ENCODE results near the gene CLDN5.

CLDN5 gene

GRCh38 chr22:19520566-19521305 is 3.5 kb downstream of the CLDN5 start:
- no peak for DNase-seq

GRCh38 chr22:19520007-19520406 is 4.2 kb downstream of the CLDN5 start:
- DNase-seq, result no peak

- DNase-seq, result no peak
Measured at GRCh38 chr22:19519041-19519926, 4.9 kb downstream of the CLDN5 start.

GRCh38 chr22:19518635-19519034 is 5.6 kb downstream of the CLDN5 start:
- DNase-seq, result no peak

GRCh38 chr22:19517919-19518611 is 6.1 kb downstream of the CLDN5 start:
- no peak for DNase-seq

GRCh38 chr22:19517171-19517500 is 7.1 kb downstream of the CLDN5 start:
- no peak for DNase-seq

GRCh38 chr22:19516378-19517170 is 7.6 kb downstream of the CLDN5 start:
- DNase-seq, result no peak

- no peak for DNase-seq
Measured at GRCh38 chr22:19515654-19516377, 8.4 kb downstream of the CLDN5 start.

- no peak for DNase-seq
Measured at GRCh38 chr22:19514831-19515565, 9.2 kb downstream of the CLDN5 start.

- no peak for DNase-seq
Measured at GRCh38 chr22:19513823-19514222, 10.4 kb downstream of the CLDN5 start.

- DNase-seq, result no peak
Measured at GRCh38 chr22:19510919-19511341, 13.3 kb downstream of the CLDN5 start.

GRCh38 chr22:19509923-19510322 is 14.3 kb downstream of the CLDN5 start:
- DNase-seq, result no peak

GRCh38 chr22:19509191-19509590 is 15.0 kb downstream of the CLDN5 start:
- DNase-seq, result no peak

- no peak for DNase-seq
Measured at GRCh38 chr22:19508024-19508776, 16.0 kb downstream of the CLDN5 start.

- DNase-seq, result no peak
Measured at GRCh38 chr22:19507534-19507861, 16.7 kb downstream of the CLDN5 start.

- DNase-seq, result no peak
Measured at GRCh38 chr22:19506212-19506611, 18.0 kb downstream of the CLDN5 start.

- DNase-seq, result no peak
Measured at GRCh38 chr22:19505735-19506126, 18.5 kb downstream of the CLDN5 start.

GRCh38 chr22:19504900-19505734 is 19.1 kb downstream of the CLDN5 start:
- DNase-seq, result no peak

- DNase-seq, result no peak
Measured at GRCh38 chr22:19503869-19504268, 20.3 kb downstream of the CLDN5 start.

GRCh38 chr22:19503367-19503766 is 20.8 kb downstream of the CLDN5 start:
- DNase-seq, result no peak

Data from CD4-positive, alpha-beta T cell treated with Interleukin-12 subunit alpha and Interleukin-12 subunit beta, for 1 hour (primary cell).